Measurements from ENCODE around the gene JARID2.
"Not testable (repeated sequence)": the region's sequence is repeated elsewhere in the genome, so short reads cannot be mapped to it uniquely, and the experiment has no call there.

Gene JARID2

DNA sequence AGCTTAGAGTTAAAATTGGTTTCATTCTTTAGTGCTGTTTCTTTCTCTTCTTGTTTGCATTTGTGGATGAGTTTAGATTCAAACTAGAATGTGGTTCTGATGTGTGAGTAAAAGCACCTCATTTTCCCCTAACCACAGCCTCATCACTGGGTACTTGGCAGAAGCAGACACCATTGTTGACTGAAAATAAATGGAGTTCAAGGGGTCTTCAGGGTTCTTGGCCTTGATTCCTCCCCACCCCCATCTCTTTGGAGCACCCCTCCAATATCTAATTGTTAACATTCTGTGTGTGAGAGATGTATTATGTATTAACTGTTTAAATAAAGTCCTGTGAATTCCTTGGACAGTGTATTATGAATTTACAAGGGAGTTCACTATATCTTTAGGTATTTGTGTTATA, 59.6 kb downstream of the JARID2 start:
- DNase-seq (ENCODE audit: low read depth, low spot score) = no peak
- H3K27ac ChIP-seq = no peak overlapping the region

- DNase-seq (ENCODE audit: low read depth, low spot score) = no peak
- H3K27ac ChIP-seq = no peak overlapping the region
These were observed 60.0 kb downstream of the JARID2 start for GRCh38 chr6:15305909-15306308.

GRCh38 chr6:15308435-15309213, 62.8 kb downstream of the JARID2 start:
- no peak for DNase-seq (ENCODE audit: low read depth, low spot score)
- no peak overlapping the region for H3K27ac ChIP-seq

- H3K27ac ChIP-seq = no peak overlapping the region
- no peak for DNase-seq (ENCODE audit: low read depth, low spot score)
These were observed 63.9 kb downstream of the JARID2 start for GRCh38 chr6:15309611-15310283.

- DNase-seq (ENCODE audit: low read depth, low spot score) = no peak
- H3K27ac ChIP-seq = no peak overlapping the region
These were observed 64.8 kb downstream of the JARID2 start for GRCh38 chr6:15310680-15311079.

GRCh38 chr6:15312500-15312899, 66.6 kb downstream of the JARID2 start:
- no peak for DNase-seq (ENCODE audit: low read depth, low spot score)
- H3K27ac ChIP-seq = peak overlapping the region; percentile 13

DNA sequence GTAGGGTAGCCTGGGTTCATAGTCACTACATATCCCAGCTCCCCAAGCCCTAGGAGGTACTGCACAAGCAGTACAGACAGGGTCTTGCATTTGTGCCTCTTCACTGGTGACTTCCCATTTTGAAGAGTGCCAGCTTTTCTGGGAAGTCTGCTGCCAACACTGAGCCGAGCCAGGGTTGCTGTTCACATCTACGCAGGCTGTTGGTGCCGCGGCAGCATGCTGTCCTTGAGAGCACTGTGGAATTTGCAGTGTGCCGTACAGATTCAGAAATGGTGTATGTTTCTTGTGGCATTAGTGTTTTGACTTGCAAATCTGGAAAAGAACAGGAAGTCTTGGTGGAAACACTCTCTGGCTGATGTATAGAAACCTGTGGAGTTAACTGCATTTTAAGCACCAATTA, 67.5 kb downstream of the JARID2 start:
- no peak for DNase-seq (ENCODE audit: low read depth, low spot score)
- no peak overlapping the region for H3K27ac ChIP-seq

DNA sequence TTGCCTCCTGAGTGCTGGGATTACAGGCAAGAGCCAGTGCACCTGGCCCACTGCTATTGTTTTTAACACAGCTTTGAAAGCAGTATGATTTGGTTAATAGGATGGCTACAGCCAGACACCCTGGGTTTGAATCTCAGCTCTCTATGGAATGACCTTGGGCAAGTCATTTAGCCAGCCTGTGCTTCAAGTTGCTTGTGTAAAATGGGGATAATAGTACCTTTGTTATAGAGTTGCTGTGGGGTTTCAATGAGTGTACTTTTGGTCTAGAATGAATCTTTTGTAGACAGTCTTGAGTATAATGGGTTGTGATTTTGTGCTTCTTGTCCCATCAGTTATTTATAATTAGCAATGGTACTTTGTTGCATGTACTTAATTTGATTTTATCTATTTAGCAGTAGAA, 70.9 kb downstream of the JARID2 start:
- no peak for DNase-seq (ENCODE audit: low read depth, low spot score)
- H3K27ac ChIP-seq = no peak overlapping the region

DNA sequence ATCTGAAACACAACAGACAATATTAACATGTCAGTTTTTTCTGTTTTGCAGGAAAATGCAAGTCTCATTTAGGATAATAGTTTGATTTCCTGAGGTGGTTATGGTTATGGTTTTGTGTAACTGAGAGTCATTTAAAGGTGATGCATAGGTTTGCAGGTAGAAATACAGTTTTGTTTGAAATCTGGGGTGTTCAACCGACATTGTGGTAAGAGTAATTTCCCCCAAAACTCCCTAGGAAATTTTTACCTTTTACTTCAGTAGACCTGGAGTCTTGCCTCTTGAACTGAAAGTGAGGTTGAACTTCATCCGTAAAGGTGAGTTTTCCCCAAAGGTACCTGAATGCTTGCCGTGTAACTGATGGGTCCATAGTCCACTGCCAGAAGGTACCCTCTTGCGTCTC, 71.4 kb downstream of the JARID2 start:
- H3K27ac ChIP-seq = no peak overlapping the region
- DNase-seq (ENCODE audit: low read depth, low spot score) = no peak

DNA sequence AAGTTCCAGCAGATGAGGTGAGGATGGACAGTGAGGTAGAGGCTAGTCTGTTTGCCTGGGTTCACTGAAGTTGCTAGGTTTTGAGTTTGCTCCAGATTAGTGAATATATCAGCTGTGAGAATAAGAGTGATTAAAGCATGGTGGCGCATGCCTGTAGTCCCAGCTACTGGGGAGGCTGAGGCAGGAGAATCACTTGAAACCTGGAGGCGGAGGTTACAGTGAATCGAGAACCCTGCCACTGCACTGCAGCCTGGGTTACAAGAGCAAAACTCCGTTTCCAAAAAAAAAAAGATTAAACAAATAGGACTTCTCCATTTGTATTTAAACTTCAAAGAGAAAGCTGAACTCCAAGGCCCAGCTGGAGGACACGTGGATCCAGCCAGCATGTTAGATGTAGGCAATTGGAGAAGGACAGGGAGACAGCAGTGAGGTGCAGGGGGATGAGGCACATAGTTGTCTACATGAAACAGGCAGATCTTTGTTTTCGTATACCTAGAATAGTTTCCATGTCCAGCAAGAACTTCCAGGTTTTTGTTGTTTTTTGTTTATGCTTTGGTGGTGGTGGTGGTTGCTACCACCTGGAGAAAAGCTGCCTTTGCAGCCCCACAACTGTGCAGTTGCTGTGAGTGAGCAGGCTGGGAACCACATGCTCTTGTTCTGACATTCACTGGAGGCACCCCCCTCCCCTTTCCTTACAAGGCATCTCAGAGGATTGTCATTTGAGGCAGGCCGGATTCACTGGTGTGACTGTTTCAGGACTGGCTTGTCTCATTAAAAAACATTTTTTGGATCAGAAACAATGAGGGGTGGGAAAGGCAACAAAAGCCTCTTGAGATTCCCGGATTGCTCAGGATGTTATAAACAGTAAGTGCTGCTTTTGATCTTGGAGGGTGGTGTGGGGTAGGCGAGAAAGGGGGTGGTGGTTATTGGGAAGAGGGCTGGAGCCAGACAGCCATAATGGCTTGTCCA, 72.3 kb downstream of the JARID2 start:
- DNase-seq (ENCODE audit: low read depth, low spot score) = no peak
- no peak overlapping the region for H3K27ac ChIP-seq

GRCh38 chr6:15319677-15320076, 73.8 kb downstream of the JARID2 start:
- no peak overlapping the region for H3K27ac ChIP-seq
- DNase-seq (ENCODE audit: low read depth, low spot score) = no peak

DNA sequence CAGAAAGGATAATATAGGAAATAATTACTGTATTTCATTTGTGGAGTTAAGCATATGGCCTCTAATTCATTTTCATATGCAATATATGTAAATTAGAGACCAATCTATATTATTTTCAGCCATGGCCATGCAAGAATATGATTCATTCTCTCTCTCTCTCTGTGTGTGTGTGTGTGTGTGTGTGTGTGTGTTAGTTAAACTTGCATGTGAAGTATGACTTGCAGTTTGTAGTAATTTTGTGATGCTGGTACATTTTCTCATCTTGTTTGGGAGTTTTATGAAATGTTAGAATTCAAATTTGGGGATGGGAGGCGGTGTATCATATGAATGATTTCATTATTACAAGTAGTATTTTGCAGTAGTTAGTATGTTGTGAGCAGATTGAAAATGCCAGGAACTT, 74.8 kb downstream of the JARID2 start:
- DNase-seq (ENCODE audit: low read depth, low spot score) = no peak

GRCh38 chr6:15322184-15322583, 76.3 kb downstream of the JARID2 start:
- no peak for DNase-seq (ENCODE audit: low read depth, low spot score)
- peak overlapping the region; percentile 75 for H3K27ac ChIP-seq

More for the DNA sequence above, 74.8 kb downstream of the JARID2 start:
- H3K27ac ChIP-seq = no peak overlapping the region

- peak overlapping the region; percentile 75 for H3K27ac ChIP-seq
- DNase-seq (ENCODE audit: low read depth, low spot score) = peak; percentile 41
These were observed 77.1 kb downstream of the JARID2 start for GRCh38 chr6:15322781-15323536.

- DNase-seq (ENCODE audit: low read depth, low spot score) = not testable (repeated sequence)
- peak overlapping the region; percentile 75 for H3K27ac ChIP-seq
These were observed 77.7 kb downstream of the JARID2 start for GRCh38 chr6:15323611-15324010.

GRCh38 chr6:15324427-15324985, 78.6 kb downstream of the JARID2 start:
- DNase-seq (ENCODE audit: low read depth, low spot score) = no peak
- no peak overlapping the region for H3K27ac ChIP-seq

- no peak for DNase-seq (ENCODE audit: low read depth, low spot score)
- no peak overlapping the region for H3K27ac ChIP-seq
These were observed 79.7 kb downstream of the JARID2 start for GRCh38 chr6:15325540-15325955.

- no peak overlapping the region for H3K27ac ChIP-seq
- DNase-seq (ENCODE audit: low read depth, low spot score) = no peak
These were observed 80.3 kb downstream of the JARID2 start for GRCh38 chr6:15326067-15326614.

DNA sequence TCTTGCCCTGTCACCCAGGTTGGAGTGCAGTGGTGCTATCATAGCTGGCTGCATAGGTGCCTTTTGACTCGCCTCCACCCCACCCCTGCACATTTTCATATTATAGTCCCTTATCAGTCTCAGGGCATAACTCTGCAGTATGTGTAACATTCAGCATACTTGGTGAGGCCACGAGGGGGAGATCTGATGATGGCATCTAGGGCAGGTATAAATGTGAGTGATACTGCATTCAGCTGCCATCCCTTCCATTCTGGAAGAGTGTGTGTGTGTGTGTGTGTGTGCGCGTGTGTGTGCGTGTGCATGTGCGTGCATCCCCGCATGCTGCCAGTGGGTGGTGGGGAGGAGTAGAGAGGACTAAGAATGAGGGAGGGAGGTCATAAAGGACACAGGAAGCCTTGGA, 81.4 kb downstream of the JARID2 start:
- no peak overlapping the region for H3K27ac ChIP-seq
- no peak for DNase-seq (ENCODE audit: low read depth, low spot score)
